ENCODE data around the gene IL17REL.
A peak's percentile ranks its signal among the peaks of the same experiment; 100 is the strongest.
"Not testable (repeated sequence)": the region's sequence is repeated elsewhere in the genome, so short reads cannot be mapped to it uniquely, and the experiment has no call there.

The IL17REL gene

DNA sequence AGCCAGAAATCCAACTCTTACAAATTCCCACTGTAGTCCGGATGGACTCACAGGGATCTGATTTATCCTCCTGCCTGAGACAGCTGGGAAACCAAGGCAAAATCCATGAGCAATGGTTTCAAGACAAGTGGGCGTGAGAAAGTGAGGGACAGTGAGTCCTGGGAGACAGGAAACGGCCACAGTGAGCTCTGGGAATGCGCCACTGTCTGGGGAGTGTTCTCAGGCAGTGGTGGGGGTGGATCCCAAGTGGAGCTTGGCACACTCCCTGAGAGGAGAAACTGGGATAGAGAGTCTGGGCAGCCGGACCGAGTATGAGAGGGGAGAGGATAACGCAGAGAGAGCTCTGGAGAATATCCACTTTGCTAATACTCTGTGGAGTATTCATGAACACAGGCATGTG is 9.8 kb downstream of the IL17REL start:
- DNase-seq (ENCODE audit: low read depth), result no peak

GRCh38 chr22:50001388-50002231 is 11.0 kb downstream of the IL17REL start:
- no peak for DNase-seq (ENCODE audit: low read depth)

DNA sequence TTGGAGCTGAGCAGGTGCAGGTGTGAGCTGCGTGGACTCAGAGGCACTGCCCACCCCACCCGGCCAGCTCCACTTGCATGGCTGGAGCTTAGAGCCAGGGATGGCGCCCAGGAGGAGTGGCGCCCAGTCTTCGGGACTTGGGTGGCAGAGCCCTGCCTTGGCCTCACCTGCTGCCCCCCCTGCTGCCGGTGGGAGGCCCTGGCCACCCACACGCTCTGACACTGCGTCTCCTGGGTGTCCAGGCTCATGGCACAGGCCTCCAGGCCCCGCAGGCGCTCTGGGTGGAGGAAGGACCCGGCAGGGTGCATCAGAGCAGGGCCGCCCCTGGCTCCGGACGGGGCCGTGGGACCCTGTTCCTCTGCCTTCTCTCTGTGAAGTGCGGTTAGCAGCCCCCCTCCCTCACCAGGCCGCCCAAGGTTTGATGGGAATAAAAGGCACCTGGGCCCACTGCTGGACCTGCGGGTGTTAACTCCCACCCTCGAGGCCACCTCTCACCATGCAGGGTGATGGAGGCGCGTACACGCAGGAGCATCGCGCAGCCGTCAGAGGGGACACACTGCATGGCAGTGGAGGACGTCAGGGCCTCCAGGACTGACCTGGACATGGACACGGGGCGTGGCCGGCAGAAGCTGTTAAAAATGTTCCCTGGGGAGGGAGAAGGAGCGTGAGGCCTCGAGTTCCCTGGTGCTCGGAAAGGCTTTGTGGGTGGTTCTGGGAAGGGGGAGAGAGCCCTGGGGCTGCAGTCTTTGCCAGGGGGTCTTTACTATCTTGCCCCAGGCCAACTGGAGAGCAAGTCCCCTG is 11.8 kb downstream of the IL17REL start:
- no peak for DNase-seq (ENCODE audit: low read depth)

DNA sequence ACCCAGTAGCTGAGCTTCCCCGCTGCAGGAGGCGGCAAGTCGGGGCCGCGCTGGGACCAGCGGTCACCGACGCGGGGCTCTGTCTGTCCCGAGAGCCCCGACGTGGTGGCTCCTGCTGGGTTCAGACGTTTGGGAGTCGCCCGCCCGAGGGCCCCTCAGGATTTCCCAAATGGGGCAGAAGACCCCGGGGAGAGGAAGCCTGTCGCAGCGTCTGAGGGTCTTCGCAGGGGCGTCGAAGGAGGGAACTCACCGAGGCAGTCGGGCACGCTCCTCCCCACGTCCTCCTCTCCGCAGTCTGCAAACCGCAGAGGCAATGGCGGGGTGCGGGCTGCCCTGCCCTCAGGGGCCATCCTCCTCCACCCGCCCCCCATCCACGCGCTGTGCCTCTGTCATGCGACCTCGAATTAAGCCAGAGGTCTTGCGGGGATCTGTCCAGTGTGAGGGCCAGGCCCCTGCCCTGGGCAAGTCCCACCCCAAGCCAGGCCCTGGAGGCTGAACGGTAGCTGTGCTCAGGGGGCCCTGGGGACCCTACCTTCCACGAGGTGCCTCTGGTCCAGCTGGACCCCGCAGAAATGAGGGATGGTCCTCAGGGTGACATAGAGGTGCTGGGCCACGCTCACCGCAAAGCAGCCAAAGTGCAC is 12.5 kb downstream of the IL17REL start:
- DNase-seq (ENCODE audit: low read depth), result no peak

DNA sequence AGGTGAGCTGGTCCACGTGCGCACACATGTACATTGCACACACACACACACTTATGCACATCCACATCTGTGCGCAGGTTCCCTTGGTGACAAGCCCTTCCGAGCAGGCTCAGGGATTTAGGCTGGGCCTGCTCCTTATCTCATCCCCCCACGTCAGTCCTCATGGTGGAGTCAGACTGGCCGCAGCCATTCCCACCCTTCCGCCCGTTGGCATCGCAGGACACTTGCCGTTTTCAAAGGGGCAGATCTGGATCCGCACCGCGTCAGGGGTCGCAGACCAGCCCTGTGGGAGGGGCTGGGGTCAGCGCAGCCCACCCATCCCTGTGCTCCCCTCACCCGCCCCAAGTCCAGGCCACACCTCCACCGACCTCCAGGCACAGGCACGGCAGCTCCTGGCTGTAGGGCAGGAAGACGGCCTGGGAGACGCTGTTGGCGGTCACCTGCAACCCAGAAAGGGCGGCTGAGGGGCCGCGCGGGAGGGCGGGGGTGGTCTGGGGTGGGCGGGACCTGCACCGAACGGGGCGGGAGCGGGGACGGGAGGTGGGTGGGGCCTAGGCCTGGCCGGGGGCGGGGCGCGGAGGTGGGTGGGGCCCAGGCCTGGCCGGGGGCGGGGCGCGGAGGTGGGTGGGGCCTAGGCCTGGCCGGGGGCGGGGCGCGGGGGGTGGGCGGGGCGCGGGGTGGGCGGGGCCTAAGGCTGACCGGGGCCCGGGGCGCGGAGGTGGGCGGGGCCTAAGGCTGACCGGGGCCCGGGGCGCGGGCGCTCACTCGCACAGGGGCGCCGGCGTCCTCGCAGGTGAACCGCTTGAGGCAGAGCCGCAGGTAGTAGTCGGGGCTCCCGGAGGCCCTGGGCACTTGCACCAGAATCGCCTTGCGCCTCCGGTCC is 13.3 kb downstream of the IL17REL start:
- no peak for DNase-seq (ENCODE audit: low read depth)

DNA sequence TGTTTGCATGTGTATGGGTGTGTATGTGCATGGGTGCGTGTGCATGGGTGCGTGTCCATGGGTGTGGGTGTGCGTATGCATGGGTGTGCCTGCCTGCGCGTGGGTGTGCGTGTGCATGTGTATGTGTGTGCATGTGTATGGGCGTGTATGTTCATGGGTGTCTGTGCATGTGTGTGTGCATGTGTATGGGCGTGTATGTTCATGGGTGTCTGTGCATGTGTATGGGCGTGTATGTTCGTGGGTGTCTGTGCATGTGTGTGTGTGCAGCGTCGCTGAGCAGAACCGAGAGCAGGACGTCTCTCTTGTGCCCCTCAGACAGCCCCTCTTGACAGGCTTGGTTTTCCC is 13.9 kb downstream of the IL17REL start:
- no peak for DNase-seq (ENCODE audit: low read depth)

DNA sequence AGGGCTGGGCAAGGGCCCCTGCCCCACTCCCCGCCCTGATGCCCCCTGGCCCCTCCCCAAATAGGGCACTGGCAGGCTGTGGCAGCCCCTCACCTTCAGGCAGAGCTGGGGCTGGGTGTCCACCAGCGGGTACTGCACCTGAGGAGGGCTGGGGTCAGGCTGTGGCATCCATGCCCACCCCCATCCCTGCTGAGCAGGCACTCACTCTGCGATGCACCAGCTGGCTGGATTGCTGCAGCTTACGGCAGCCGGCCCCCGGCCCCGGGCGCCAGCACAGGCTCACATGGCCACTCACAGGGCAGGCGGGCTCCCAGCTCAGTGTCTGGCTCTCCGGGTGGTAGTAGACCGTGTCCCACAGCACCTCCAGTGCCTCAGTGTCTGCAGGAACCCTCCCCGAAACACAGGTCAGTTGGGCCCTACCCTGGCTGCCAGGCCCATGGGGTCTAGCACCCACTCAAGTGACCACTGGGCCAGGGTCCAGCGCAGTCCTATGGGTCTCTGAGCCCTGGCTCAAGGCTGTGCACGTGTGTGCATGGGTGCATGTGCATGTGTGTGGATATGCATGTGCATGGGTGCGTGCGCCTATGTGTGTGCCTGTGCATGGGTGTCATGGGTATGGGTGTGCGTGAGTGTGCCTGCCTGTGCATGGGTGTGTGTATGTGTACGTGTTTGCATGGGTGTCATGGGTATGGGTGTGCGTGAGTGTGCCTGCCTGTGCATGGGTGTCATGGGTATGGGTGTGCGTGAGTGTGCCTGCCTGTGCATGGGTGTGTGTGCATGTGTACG is 14.4 kb downstream of the IL17REL start:
- no peak for DNase-seq (ENCODE audit: low read depth)

DNA sequence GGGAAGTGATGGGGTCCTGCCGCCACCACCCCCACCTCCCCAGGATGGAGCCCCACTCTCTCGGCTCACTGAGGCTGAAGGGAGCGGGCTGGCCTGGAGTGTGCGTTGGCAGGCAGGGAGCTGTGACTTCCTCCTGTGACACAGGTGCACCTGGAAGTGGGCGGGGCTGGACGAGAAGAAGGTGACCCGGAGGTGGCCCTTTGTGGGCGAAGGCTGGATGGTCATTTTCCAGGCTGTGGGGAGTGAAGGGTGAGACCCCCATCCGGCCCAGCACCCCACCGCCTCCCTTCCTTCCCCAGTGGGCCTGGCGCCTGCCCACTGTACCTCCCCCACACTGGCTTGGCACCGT is 15.3 kb downstream of the IL17REL start:
- DNase-seq (ENCODE audit: low read depth), result no peak

DNA sequence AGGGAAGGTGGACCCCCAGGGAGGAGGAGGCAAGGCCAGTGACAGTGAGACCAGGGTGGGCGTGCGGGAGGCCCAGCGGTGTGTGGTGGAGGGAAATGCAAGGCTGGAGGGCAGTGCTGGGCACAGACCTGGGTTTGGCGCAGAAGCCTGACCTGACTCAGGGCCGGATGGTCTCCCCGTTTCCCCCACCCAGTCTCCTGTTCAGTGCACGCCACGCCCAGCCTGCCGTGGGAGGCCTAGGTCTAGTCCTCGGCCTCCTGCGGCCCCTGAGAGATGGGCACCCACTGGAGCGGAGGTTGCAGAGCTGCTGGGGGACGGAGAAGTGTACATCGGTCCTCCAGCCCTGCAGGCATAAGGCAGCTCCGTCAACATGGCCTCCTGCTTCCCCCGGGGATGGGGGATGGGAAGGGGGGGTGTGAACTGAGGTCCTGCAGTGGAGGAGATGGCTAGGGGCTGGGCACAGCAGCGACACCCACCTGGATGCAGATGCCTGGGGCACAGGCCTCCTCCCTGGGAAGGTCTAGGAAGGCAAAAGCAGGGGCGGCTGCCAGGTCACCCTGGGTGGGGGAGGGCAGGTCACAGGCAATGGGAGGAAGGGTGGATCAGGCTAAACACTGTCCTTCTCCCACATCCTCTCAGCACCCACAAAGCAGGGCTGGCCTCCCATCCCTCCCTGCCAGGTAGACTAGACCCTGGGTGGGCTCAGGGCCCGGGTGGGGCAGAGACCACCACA is 15.9 kb downstream of the IL17REL start:
- no peak for DNase-seq (ENCODE audit: low read depth)

DNA sequence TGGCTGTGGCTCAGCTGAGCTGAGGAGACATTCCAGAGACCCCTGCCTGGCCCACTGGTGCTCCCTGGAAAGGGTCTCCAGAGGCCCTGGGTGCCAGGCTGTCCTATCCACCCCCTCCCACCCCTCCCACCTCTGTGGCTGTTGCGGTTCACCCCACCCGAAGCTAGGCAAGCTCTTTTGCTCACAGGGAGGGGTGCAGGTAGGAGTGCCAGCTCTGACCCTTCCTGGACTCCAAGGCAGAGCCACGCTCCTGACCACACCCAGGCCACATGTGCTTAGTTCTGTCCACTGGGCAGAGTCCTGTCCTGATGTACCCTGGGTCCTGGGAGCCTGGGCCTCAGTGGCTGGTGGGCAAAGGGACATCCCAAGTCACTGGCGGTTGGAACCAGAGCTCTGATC is 16.4 kb downstream of the IL17REL start:
- DNase-seq (ENCODE audit: low read depth), result no peak

DNA sequence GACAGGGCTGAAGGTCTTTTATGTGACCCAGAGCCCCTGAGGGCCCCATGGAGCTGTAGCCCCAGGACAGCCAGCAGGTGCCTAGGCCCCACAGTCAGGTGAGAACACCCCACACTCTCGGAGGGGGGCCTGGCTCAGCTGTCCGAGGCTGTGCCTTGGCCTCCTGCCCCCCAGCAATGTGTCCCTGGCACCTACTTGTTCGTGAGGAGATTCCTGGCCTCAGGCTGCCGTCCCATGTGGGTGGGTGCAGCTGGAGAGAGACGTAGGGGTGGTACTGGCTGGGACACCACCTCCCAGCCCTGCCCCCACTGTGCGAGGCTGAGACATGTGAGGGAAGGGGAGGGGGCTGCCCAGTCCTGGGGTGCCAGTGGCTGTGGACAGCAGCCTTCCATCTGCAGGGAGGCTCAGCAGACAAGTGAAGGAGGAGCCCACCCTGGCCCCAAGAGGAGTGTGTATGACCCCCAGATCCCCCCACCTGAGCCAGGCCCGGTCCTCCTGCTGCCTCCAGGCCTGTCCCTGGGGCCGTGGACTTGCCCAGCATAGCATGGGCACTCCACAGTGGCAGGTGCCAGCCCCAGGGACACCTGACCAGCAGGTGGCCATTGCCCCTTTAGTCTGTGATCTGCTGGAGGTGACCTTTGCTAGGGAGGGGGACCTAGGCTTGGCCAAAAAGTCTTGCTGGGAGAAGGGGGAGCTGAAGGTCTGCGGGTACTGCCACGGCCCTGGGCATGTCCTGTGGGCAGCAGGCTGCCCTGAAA is 17.0 kb downstream of the IL17REL start:
- DNase-seq (ENCODE audit: low read depth), result no peak

DNA sequence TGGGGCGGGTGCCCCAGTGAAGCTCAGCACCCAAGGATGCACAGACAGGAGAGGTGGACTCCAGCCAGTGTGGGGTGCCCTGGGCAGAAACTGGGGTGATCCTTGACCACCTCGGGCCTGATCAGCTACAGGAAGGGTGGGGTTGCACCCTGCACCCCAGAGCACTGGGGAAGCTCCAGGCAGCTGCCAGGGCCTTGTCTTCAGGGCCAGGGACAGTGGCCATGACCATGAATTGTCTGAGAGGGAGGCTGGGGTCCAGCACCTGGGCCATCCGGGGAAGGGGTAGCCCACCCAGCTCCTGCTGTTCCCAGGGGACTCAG is 17.6 kb downstream of the IL17REL start:
- DNase-seq (ENCODE audit: low read depth), result no peak

- no peak for DNase-seq (ENCODE audit: low read depth)
Measured at GRCh38 chr22:49994361-49995040, 18.1 kb downstream of the IL17REL start.

DNA sequence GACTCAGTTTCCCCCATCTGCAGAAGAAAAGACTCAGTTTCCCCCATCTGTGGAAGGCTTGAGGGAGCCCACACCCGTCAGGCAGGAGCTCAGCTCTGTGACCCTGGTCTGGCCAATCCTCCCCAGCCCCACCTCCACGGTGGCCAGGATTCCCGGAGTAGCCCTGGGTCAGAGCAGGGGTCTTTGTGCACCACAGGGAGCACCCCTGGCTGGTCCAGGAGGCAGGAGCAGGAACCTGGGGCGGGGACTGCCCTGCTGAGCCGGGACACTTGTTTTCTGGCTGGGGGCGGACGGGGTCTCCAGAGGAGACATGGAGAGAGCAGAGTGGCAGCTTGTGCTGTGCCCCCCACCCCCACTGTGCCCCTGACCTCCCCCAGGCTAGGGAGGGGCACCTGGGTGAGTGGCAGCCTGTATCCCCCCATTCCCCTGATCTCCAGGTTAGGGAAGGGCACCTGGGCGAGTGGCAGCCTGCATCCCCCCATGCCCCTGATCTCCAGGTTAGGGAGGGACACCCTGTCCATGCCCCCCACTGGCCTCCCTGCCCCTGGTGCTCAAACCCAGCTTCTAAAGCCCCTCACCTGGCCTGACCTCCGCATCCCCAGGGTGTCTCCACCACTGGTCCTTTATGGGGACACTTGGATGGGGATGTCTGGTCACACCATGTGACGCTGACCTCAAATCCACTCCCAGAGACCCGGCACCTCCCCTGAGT is 18.8 kb downstream of the IL17REL start:
- no peak for DNase-seq (ENCODE audit: low read depth)

- DNase-seq (ENCODE audit: low read depth), result peak; percentile 42
Measured at GRCh38 chr22:49992921-49993648, 19.5 kb downstream of the IL17REL start.

- no peak for DNase-seq (ENCODE audit: low read depth)
Measured at GRCh38 chr22:49991907-49992533, 20.5 kb downstream of the IL17REL start.

DNA sequence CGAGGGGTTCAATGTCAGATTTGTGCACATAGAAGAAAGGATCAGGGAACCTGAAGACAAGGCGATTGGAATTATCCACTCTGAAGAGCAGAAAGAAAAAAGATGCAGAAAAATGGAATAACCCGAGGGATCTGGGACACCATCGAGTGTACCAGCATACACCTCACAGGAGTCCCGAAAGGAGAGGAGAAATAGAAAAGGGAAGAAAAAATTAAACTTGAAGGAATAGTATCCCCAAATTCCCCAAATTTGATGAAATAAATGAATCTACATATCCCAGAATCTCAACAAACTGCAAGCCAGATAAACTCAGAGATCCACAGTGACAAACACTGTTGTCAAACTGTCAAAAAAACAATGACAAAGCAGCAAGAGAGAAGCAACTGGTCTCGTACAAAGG is 21.4 kb downstream of the IL17REL start:
- no peak for DNase-seq (ENCODE audit: low read depth)

- not testable (repeated sequence) for DNase-seq (ENCODE audit: low read depth)
Measured at GRCh38 chr22:49989826-49990225, 22.7 kb downstream of the IL17REL start.

Data from fibroblast of gingiva (primary cell).